GM12891 (cell line): ENCODE measurements around the gene WNT3.

ENCODE experiments used
- PAX5 ChIP-seq: IDR thresholded peaks from 2 replicates; pipeline ENCODE4 v1.6.1; 2011; ENCODE audit warnings: low read length, moderate library complexity, mild to moderate bottlenecking; ENCODE audit not compliant: insufficient read depth, severe bottlenecking
- POLR2A ChIP-seq: IDR thresholded peaks from 2 replicates; pipeline ENCODE4 v1.6.1; 2011; ENCODE audit warnings: low read depth, low read length, control low read depth
- POLR2AphosphoS5 ChIP-seq: IDR thresholded peaks from 2 replicates; pipeline ENCODE4 v1.6.1; 2011; ENCODE audit warnings: low read depth, low read length, control low read depth
- POU2F2 ChIP-seq: IDR thresholded peaks from 2 replicates; pipeline ENCODE4 v1.6.1; 2011; ENCODE audit warnings: low read depth, mild to moderate bottlenecking, control low read depth, low read length, moderate library complexity
- SPI1 ChIP-seq: IDR thresholded peaks from 2 replicates; pipeline ENCODE4 v1.6.1; 2011; ENCODE audit warnings: low read depth, low read length, control low read depth
- TAF1 ChIP-seq: IDR thresholded peaks from 2 replicates; pipeline ENCODE4 v1.6.1; 2011; ENCODE audit warnings: low read depth, low read length, control low read depth

GRCh38 chr17:46817151-46817900 lies 1.2 kb downstream of the WNT3 start:
- TF ChIP-seq POLR2AphosphoS5 (no peak), TAF1 (no peak), POLR2A (no peak), POU2F2 (no peak), SPI1 (no peak), PAX5 (no peak)
